ENCODE results near the gene CYB5B. TPM values are rescaled to one million over a fixed set of nuclear protein-coding genes. Genes with fewer than 3 reads are reported as not detected.

Gene CYB5B
- polyA plus RNA-seq, 3 donors: 32.3 to 90.4 (median 84.9) TPM

DNA sequence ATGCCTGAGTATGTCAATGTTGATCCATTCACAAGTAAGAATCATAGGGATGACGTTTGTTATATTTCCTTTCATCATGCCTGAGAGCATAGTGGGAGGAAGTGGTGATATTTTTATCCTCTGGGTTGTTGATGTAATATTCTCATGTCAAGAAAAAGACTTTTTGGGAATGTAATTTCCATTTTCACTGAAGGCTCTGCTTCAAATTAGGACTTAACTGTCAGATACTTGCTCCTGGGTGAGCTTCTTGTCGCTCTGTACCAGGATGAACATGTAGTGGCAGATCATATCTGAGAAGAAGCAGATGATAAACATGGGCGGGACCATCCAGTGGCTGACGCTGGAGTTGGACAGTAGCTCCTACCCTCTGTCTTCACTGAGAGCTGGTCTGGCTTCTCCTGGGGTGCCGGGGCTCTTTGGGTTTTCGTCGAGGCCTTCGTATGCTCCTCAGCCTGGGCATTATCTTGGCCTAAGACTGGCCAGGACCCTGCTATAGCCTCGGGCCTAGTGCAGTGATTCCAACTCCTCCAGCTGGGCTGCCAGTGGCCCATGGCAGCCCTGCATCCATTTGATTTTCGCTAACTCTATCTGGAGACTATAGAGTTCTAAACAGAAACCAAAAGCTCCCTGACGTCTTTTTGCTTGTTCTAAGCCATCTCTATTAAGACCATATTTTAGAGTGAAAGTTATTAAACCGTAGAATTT is 19.7 kb downstream of the CYB5B start:
- Histone ChIP-seq H3K9ac (ENCODE audit: insufficient read depth, low read length, poor library complexity, severe bottlenecking) (peak overlapping the region; percentile 24), H3K27ac (ENCODE audit: low read depth in 1 of 2, low read length in 2 of 2) (peak overlapping the region; percentile 47 to 80), H3K79me2 (ENCODE audit: insufficient read depth, low read length) (peaks cover 59% of the 10 kb centered on the region), H2AFZ (ENCODE audit: insufficient read depth, low read depth, low read length, poor library complexity, severe bottlenecking) (peak overlapping the region; percentile 76), H3K4me1 (ENCODE audit: control insufficient read depth in 1 of 2, insufficient read depth in 2 of 2, low read length in 2 of 2) (peaks cover 7 to 22% of the 10 kb centered on the region in 2 donors), H3K27me3 (ENCODE audit: control insufficient read depth in 2 of 2, insufficient read depth in 2 of 2, low read length in 2 of 2) (no peaks in the 10 kb centered on the region), H3K9me3 (replicated peaks in 1 of 2; ENCODE audit: control insufficient read depth in 1 of 2, insufficient read depth in 1 of 2, low read length in 2 of 2) (no peaks in the 10 kb centered on the region), H4K20me1 (ENCODE audit: insufficient read depth, low read length) (peaks cover 4% of the 10 kb centered on the region), H3K4me2 (replicated peaks; ENCODE audit: extremely low read depth, low read length, poor library complexity, severe bottlenecking) (peak overlapping the region; percentile 66), H3K36me3 (replicated peaks in 1 of 2; ENCODE audit: control insufficient read depth in 1 of 2, insufficient read depth in 2 of 2, low read length in 2 of 2) (peaks cover 14 to 32% of the 10 kb centered on the region in 2 donors), H3K4me3 (replicated peaks in 1 of 3; ENCODE audit: low read depth in 2 of 3, low read length in 3 of 3) (peak overlapping the region in 2 of 3 experiments; percentile 26 to 55)
- intact Hi-C loops (cut with micrococcal nuclease): no loop called here
- Mint-ChIP-seq H3K9me3 (no peaks in the 10 kb centered on the region), H3K27me3 (ENCODE audit: low read depth in 3 of 3) (peaks cover 0 to 1% (median 0%) of the 10 kb centered on the region in 3 donors), H3K4me1 (peaks cover 22% of the 10 kb centered on the region), H3K27ac (peak overlapping the region; percentile 57 to 91 (median 85)), H3K4me3 (peak overlapping the region; percentile 57 to 64), H3K36me3 (peaks cover 29 to 49% of the 10 kb centered on the region in 2 donors)
- WGBS (ENCODE audit: insufficient coverage): 54% methylated on average over 8 of the region's 12 CpGs
- TF ChIP-seq, protein P1, sequence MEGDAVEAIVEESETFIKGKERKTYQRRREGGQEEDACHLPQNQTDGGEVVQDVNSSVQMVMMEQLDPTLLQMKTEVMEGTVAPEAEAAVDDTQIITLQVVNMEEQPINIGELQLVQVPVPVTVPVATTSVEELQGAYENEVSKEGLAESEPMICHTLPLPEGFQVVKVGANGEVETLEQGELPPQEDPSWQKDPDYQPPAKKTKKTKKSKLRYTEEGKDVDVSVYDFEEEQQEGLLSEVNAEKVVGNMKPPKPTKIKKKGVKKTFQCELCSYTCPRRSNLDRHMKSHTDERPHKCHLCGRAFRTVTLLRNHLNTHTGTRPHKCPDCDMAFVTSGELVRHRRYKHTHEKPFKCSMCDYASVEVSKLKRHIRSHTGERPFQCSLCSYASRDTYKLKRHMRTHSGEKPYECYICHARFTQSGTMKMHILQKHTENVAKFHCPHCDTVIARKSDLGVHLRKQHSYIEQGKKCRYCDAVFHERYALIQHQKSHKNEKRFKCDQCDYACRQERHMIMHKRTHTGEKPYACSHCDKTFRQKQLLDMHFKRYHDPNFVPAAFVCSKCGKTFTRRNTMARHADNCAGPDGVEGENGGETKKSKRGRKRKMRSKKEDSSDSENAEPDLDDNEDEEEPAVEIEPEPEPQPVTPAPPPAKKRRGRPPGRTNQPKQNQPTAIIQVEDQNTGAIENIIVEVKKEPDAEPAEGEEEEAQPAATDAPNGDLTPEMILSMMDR (IDR thresholded peaks at IDR 0.05): no peak
- peak; percentile 20 to 37 (median 24) for DNase-seq

DNA sequence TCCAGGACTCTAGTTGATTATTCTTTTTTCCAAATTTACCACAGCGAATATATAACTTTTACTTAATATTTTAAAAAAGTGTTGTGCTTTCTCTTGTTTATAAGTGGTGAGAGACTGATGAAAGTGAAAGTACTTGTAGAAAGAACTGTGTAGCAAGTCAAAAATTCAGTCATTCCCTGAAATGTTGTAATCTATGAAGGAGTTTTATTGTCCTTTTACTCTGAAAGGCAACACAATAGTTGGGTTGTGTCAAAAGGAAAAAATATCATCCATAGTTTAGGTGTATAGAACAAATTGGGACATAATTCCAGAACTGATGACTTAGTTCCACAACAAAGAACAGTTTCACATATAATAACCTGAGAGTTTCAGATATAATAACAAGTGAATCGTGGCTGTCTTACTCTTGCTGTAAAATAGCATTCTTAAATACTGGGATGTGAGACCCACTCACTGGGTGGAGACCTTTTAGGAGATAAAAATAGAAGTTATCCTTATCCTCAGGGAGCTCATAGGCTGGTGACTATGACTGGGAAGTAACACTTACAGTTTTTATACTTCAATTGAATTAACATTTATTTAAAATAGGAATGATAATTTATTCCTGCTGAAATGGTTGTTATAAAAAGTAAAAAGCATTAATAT is 20.6 kb downstream of the CYB5B start:
- DNase-seq: peak in 1 of 3 donors; percentile 3
- Histone ChIP-seq H3K9me3 (replicated peaks in 1 of 2; ENCODE audit: control insufficient read depth in 1 of 2, insufficient read depth in 1 of 2, low read length in 2 of 2) (no peaks in the 10 kb centered on the region), H4K20me1 (ENCODE audit: insufficient read depth, low read length) (no peaks in the 10 kb centered on the region), H3K36me3 (replicated peaks in 1 of 2; ENCODE audit: control insufficient read depth in 1 of 2, insufficient read depth in 2 of 2, low read length in 2 of 2) (peaks cover 19 to 39% of the 10 kb centered on the region in 2 donors), H3K4me2 (replicated peaks; ENCODE audit: extremely low read depth, low read length, poor library complexity, severe bottlenecking) (peak overlapping the region; percentile 66), H3K9ac (ENCODE audit: insufficient read depth, low read length, poor library complexity, severe bottlenecking) (no peak overlapping the region), H3K4me1 (ENCODE audit: control insufficient read depth in 1 of 2, insufficient read depth in 2 of 2, low read length in 2 of 2) (peaks cover 7 to 22% of the 10 kb centered on the region in 2 donors), H3K27me3 (ENCODE audit: control insufficient read depth in 2 of 2, insufficient read depth in 2 of 2, low read length in 2 of 2) (no peaks in the 10 kb centered on the region), H2AFZ (ENCODE audit: insufficient read depth, low read depth, low read length, poor library complexity, severe bottlenecking) (peak overlapping the region; percentile 76), H3K79me2 (ENCODE audit: insufficient read depth, low read length) (peaks cover 50% of the 10 kb centered on the region), H3K27ac (ENCODE audit: low read depth in 1 of 2, low read length in 2 of 2) (peak overlapping the region in 1 of 2 donors; percentile 80), H3K4me3 (replicated peaks in 1 of 3; ENCODE audit: low read depth in 2 of 3, low read length in 3 of 3) (peak overlapping the region in 2 of 3 experiments; percentile 26 to 55)
- Mint-ChIP-seq H3K27ac (peak overlapping the region in 5 of 7 donors; percentile 23 to 91 (median 80)), H3K4me3 (peak overlapping the region; percentile 35 to 64), H3K4me1 (peaks cover 22% of the 10 kb centered on the region), H3K36me3 (peaks cover 36 to 52% of the 10 kb centered on the region in 2 donors), H3K9me3 (no peaks in the 10 kb centered on the region), H3K27me3 (ENCODE audit: low read depth in 3 of 3) (peaks cover 0 to 1% (median 0%) of the 10 kb centered on the region in 3 donors)
- TF ChIP-seq, protein P1 (IDR thresholded peaks at IDR 0.05): no peak
- WGBS (ENCODE audit: insufficient coverage): no CpG with 5 or more reads among the region's 2 CpGs
- intact Hi-C loops (cut with micrococcal nuclease): no loop called here
